ENCODE data around the gene USP17L15. TPM values are rescaled to one million over a fixed set of nuclear protein-coding genes. Genes with fewer than 3 reads are reported as not detected.
"Not testable (repeated sequence)": the region's sequence is repeated elsewhere in the genome, so short reads cannot be mapped to it uniquely, and the experiment has no call there.

USP17L15 gene
- polyA plus RNA-seq (ENCODE audit: insufficient read length in 4 of 4) = not detected

- DNase-seq (ENCODE audit: low read depth in 4 of 4, low spot score in 2 of 4) = not testable (repeated sequence)
Observed at GRCh38 chr4:9234085-9234484, at the start of gene USP17L15. Gene USP17L15, plus strand, starts transcription at chr4:9234385. Its CDS starts 0 bp downstream, at chr4:9234385.

DNA sequence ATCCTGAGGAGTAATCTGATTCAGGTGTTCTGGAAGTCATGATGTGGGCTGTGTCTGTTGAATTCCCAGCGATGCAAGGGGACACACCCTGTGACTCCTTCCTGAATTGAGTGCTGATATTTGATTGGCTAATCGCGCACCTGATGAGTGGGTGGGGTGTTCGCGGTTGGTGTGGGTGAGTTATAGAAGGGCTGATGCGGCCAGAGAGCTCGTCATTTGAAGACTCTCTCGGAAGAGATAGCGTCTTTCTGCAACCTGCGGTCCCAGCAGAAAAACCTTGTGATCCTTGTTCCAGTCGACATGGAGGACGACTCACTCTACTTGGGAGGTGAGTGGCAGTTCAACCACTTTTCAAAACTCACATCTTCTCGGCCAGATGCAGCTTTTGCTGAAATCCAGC is 23.8 kb upstream of the USP17L15 start, which contains the start of gene USP17L10:
Gene USP17L10 (plus strand): TSS at position 301 of the 400 bp plus-strand sequence. CDS start 0 bp downstream, at position 301.
- not testable (repeated sequence) for DNase-seq (ENCODE audit: low read depth in 4 of 4, low spot score in 2 of 4)

DNA sequence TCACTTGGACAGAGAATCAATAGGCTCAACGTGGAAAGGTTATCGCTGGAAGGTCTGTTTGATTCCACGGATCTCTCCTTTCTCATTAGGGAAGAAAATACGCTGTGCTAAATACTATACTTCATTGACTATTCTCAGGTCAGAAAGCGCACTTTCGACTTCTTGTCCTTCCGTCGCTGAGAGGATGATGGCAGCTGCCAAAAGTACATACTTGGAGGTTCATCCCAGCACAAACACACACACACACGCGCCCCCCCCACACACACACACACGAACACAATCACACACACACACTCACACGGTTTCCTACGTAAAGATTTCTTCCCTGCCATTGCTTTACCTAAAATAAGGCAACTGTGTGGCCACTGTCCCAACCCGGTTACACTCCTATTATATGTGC is 19.5 kb upstream of the USP17L15 start:
- not testable (repeated sequence) for DNase-seq (ENCODE audit: low read depth in 4 of 4, low spot score in 2 of 4)

DNA sequence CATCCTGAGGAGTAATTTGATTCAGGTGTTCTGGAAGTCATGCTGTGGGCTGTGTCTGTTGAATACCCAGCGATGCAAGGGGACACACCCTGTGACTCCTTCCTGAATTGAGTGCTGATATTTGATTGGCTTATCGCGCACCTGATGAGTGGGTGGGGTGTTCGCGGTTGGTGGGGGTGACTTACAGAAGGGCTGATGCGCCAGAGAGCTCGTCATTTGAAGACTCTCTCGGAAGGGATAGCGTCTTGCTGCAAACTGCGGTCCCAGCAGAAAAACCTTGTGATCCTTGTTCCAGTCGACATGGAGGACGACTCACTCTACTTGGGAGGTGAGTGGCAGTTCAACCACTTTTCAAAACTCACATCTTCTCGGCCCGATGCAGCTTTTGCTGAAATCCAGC is 19.1 kb upstream of the USP17L15 start, which contains the start of gene USP17L11:
Gene USP17L11 (plus strand): TSS at position 301 of the 400 bp plus-strand sequence. CDS start 0 bp downstream, at position 301.
- DNase-seq (ENCODE audit: low read depth in 4 of 4, low spot score in 2 of 4) = not testable (repeated sequence)

DNA sequence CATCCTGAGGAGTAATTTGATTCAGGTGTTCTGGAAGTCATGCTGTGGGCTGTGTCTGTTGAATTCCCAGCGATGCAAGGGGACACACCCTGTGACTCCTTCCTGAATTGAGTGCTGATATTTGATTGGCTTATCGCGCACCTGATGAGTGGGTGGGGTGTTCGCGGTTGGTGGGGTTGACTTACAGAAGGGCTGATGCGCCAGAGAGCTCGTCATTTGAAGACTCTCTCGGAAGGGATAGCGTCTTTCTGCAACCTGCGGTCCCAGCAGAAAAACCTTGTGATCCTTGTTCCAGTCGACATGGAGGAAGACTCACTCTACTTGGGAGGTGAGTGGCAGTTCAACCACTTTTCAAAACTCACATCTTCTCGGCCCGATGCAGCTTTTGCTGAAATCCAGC is 14.3 kb upstream of the USP17L15 start, which contains the start of gene USP17L12:
Gene USP17L12 (plus strand): TSS at position 301 of the 400 bp plus-strand sequence. CDS start 0 bp downstream, at position 301.
- DNase-seq (ENCODE audit: low read depth in 4 of 4, low spot score in 2 of 4) = not testable (repeated sequence)

GRCh38 chr4:9224596-9224995 is 9.6 kb upstream of the USP17L15 start, which contains the start of gene USP17L13:
Gene USP17L13, plus strand, starts transcription at chr4:9224896. Its CDS starts 0 bp downstream, at chr4:9224896.
- not testable (repeated sequence) for DNase-seq (ENCODE audit: low read depth in 4 of 4, low spot score in 2 of 4)

GRCh38 chr4:9230249-9230648 is 3.9 kb upstream of the USP17L15 start:
- not testable (repeated sequence) for DNase-seq (ENCODE audit: low read depth in 4 of 4, low spot score in 2 of 4)

- DNase-seq (ENCODE audit: low read depth in 4 of 4, low spot score in 2 of 4) = not testable (repeated sequence)
Observed at GRCh38 chr4:9238461-9238860, 4.3 kb downstream of the USP17L15 start.

GRCh38 chr4:9243579-9243978 is 9.4 kb downstream of the USP17L15 start, which contains the start of gene USP17L17:
Gene USP17L17, plus strand, starts transcription at chr4:9243879. Its CDS starts 0 bp downstream, at chr4:9243879.
- DNase-seq (ENCODE audit: low read depth in 4 of 4, low spot score in 2 of 4) = not testable (repeated sequence)

DNA sequence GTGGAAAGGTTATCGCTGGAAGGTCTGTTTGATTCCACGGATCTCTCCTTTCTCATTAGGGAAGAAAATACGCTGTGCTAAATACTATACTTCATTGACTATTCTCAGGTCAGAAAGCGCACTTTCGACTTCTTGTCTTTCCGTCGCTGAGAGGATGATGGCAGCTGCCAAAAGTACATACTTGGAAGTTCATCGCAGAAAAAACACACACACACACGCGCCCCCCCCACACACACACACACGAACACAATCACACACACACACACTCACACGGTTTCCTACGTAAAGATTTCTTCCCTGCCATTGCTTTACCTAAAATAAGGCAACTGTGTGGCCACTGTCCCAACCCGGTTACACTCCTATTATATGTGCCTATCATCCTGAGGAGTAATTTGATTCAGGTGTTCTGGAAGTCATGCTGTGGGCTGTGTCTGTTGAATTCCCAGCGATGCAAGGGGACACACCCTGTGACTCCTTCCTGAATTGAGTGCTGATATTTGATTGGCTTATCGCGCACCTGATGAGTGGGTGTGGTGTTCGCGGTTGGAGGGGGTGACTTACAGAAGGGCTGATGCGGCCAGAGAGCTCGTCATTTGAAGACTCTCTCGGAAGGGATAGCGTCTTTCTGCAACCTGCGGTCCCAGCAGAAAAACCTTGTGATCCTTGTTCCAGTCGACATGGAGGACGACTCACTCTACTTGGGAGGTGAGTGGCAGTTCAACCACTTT is 13.9 kb downstream of the USP17L15 start, which contains the start of gene USP17L18:
Gene USP17L18 (plus strand): TSS at position 678 of the 728 bp plus-strand sequence. CDS start 0 bp downstream, at position 678.
- DNase-seq (ENCODE audit: low read depth in 4 of 4, low spot score in 2 of 4) = not testable (repeated sequence)

DNA sequence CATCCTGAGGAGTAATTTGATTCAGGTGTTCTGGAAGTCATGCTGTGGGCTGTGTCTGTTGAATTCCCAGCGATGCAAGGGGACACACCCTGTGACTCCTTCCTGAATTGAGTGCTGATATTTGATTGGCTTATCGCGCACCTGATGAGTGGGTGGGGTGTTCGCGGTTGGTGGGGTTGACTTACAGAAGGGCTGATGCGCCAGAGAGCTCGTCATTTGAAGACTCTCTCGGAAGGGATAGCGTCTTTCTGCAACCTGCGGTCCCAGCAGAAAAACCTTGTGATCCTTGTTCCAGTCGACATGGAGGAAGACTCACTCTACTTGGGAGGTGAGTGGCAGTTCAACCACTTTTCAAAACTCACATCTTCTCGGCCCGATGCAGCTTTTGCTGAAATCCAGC is 18.9 kb downstream of the USP17L15 start, which contains the start of gene USP17L19:
Gene USP17L19 (plus strand): TSS at position 301 of the 400 bp plus-strand sequence. CDS start 0 bp downstream, at position 301.
- not testable (repeated sequence) for DNase-seq (ENCODE audit: low read depth in 4 of 4, low spot score in 2 of 4)

DNA sequence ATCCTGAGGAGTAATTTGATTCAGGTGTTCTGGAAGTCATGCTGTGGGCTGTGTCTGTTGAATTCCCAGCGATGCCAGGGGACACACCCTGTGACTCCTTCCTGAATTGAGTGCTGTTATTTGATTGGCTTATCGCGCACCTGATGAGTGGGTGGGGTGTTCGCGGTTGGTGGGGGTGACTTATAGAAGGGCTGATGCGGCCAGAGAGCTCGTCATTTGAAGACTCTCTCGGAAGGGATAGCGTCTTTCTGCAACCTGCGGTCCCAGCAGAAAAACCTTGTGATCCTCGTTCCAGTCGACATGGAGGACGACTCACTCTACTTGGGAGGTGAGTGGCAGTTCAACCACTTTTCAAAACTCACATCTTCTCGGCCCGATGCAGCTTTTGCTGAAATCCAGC is 23.6 kb downstream of the USP17L15 start, which contains the start of gene USP17L20:
Gene USP17L20 (plus strand): TSS at position 301 of the 400 bp plus-strand sequence. CDS start 0 bp downstream, at position 301.
- not testable (repeated sequence) for DNase-seq (ENCODE audit: low read depth in 4 of 4, low spot score in 2 of 4)

DNA sequence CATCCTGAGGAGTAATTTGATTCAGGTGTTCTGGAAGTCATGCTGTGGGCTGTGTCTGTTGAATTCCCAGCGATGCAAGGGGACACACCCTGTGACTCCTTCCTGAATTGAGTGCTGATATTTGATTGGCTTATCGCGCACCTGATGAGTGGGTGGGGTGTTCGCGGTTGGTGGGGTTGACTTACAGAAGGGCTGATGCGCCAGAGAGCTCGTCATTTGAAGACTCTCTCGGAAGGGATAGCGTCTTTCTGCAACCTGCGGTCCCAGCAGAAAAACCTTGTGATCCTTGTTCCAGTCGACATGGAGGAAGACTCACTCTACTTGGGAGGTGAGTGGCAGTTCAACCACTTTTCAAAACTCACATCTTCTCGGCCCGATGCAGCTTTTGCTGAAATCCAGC is 28.4 kb downstream of the USP17L15 start, which contains the start of gene USP17L21:
Gene USP17L21 (plus strand): TSS at position 301 of the 400 bp plus-strand sequence. CDS start 0 bp downstream, at position 301.
- not testable (repeated sequence) for DNase-seq (ENCODE audit: low read depth in 4 of 4, low spot score in 2 of 4)

GRCh38 chr4:9267319-9267718 is 33.1 kb downstream of the USP17L15 start, which contains the start of gene USP17L22:
Gene USP17L22, plus strand, starts transcription at chr4:9267619. Its CDS starts 0 bp downstream, at chr4:9267619.
- not testable (repeated sequence) for DNase-seq (ENCODE audit: low read depth in 4 of 4, low spot score in 2 of 4)

DNA sequence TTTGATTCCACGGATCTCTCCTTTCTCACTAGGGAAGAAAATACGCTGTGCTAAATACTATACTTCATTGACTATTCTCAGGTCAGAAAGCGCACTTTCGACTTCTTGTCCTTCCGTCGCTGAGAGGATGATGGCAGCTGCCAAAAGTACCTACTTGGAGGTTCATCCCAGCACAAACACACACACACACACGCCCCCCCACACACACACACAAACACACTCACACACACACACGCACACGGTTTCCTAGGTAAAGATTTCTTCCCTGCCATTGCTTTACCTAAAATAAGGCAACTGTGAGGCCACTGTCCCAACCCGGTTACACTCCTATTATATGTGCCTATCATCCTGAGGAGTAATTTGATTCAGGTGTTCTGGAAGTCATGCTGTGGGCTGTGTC is 37.5 kb downstream of the USP17L15 start:
- DNase-seq (ENCODE audit: low read depth in 4 of 4, low spot score in 2 of 4) = not testable (repeated sequence)

Other genes starting within 250 kb of the USP17L15 start
- gene FAM90A26, start 64.0 kb upstream of the USP17L15 start, polyA plus RNA-seq (ENCODE audit: insufficient read length in 4 of 4) = under 1 TPM in 1 of 4 donors, not detected in 3; 0.06 TPM
- gene USP17L10, start 23.7 kb upstream of the USP17L15 start, polyA plus RNA-seq (ENCODE audit: insufficient read length in 4 of 4) = not detected
- gene USP17L11, start 19.0 kb upstream of the USP17L15 start, polyA plus RNA-seq (ENCODE audit: insufficient read length in 4 of 4) = not detected
- not detected for gene USP17L12, start 14.2 kb upstream of the USP17L15 start, polyA plus RNA-seq (ENCODE audit: insufficient read length in 4 of 4)
- not detected for gene USP17L13, start 9.5 kb upstream of the USP17L15 start, polyA plus RNA-seq (ENCODE audit: insufficient read length in 4 of 4)
- gene USP17L17, start 9.5 kb downstream of the USP17L15 start, polyA plus RNA-seq (ENCODE audit: insufficient read length in 4 of 4) = not detected
- not detected for gene USP17L18, start 14.2 kb downstream of the USP17L15 start, polyA plus RNA-seq (ENCODE audit: insufficient read length in 4 of 4)
- not detected for gene USP17L19, start 19.0 kb downstream of the USP17L15 start, polyA plus RNA-seq (ENCODE audit: insufficient read length in 4 of 4)
- not detected for gene USP17L20, start 23.7 kb downstream of the USP17L15 start, polyA plus RNA-seq (ENCODE audit: insufficient read length in 4 of 4)
- not detected for gene USP17L21, start 28.5 kb downstream of the USP17L15 start, polyA plus RNA-seq (ENCODE audit: insufficient read length in 4 of 4)
- gene USP17L22, start 33.2 kb downstream of the USP17L15 start, polyA plus RNA-seq (ENCODE audit: insufficient read length in 4 of 4) = under 1 TPM in 1 of 4 donors, not detected in 3; 0.13 TPM
- gene USP17L24, start 90.8 kb downstream of the USP17L15 start, polyA plus RNA-seq (ENCODE audit: insufficient read length in 4 of 4) = not detected
- not detected for gene USP17L25, start 95.5 kb downstream of the USP17L15 start, polyA plus RNA-seq (ENCODE audit: insufficient read length in 4 of 4)
- gene USP17L26, start 100.3 kb downstream of the USP17L15 start, polyA plus RNA-seq (ENCODE audit: insufficient read length in 4 of 4) = not detected
- gene USP17L5, start 105.0 kb downstream of the USP17L15 start, polyA plus RNA-seq (ENCODE audit: insufficient read length in 4 of 4) = not detected
- gene USP17L27, start 109.8 kb downstream of the USP17L15 start, polyA plus RNA-seq (ENCODE audit: insufficient read length in 4 of 4) = not detected
- not detected for gene USP17L28, start 114.5 kb downstream of the USP17L15 start, polyA plus RNA-seq (ENCODE audit: insufficient read length in 4 of 4)
- gene USP17L29, start 119.3 kb downstream of the USP17L15 start, polyA plus RNA-seq (ENCODE audit: insufficient read length in 4 of 4) = not detected
- not detected for gene USP17L30, start 128.7 kb downstream of the USP17L15 start, polyA plus RNA-seq (ENCODE audit: insufficient read length in 4 of 4)
- not detected for gene DEFB131A, start 210.0 kb downstream of the USP17L15 start, polyA plus RNA-seq (ENCODE audit: insufficient read length in 4 of 4)